ENCODE results near the gene PXYLP1. TPM values are rescaled to one million over a fixed set of nuclear protein-coding genes. Genes with fewer than 3 reads are reported as not detected.
"Not testable (repeated sequence)": the region's sequence is repeated elsewhere in the genome, so short reads cannot be mapped to it uniquely, and the experiment has no call there.

Gene PXYLP1
- 5.5 and 6.4 TPM in 2 replicates for total RNA-seq (2014; rRNA removed; shearing (Covaris generic))

GRCh38 chr3:141231101-141231951, at the start of gene PXYLP1:
TSS of gene PXYLP1 (plus strand) at chr3:141231825. CDS start at chr3:141260176, 28,351 bp downstream.
- peak; percentile 85 for DNase-seq (ENCODE audit: low spot score)
- in situ Hi-C loops (cut with HindIII; ENCODE audit: low sequenced_read_pairs) = no loop called here

- in situ Hi-C loops (cut with HindIII; ENCODE audit: low sequenced_read_pairs) = no loop called here
- DNase-seq (ENCODE audit: low spot score) = no peak
Observed at GRCh38 chr3:141183606-141184005, 48.0 kb upstream of the PXYLP1 start.

GRCh38 chr3:141184430-141184829, 47.2 kb upstream of the PXYLP1 start:
- no peak for DNase-seq (ENCODE audit: low spot score)
- in situ Hi-C loops (cut with HindIII; ENCODE audit: low sequenced_read_pairs) = no loop called here

- DNase-seq (ENCODE audit: low spot score) = no peak
- in situ Hi-C loops (cut with HindIII; ENCODE audit: low sequenced_read_pairs) = no loop called here
Observed at GRCh38 chr3:141191097-141191749, 40.4 kb upstream of the PXYLP1 start.

- DNase-seq (ENCODE audit: low spot score) = peak; percentile 96
- in situ Hi-C loops (cut with HindIII; ENCODE audit: low sequenced_read_pairs) = no loop called here
Observed at GRCh38 chr3:141192345-141192744, 39.3 kb upstream of the PXYLP1 start.

- DNase-seq (ENCODE audit: low spot score) = no peak
- in situ Hi-C loops (cut with HindIII; ENCODE audit: low sequenced_read_pairs) = no loop called here
Observed at GRCh38 chr3:141193066-141193830, 38.4 kb upstream of the PXYLP1 start.

GRCh38 chr3:141201122-141201521, 30.5 kb upstream of the PXYLP1 start:
- in situ Hi-C loops (cut with HindIII; ENCODE audit: low sequenced_read_pairs) = no loop called here
- DNase-seq (ENCODE audit: low spot score) = no peak

- in situ Hi-C loops (cut with HindIII; ENCODE audit: low sequenced_read_pairs) = no loop called here
- no peak for DNase-seq (ENCODE audit: low spot score)
Observed at GRCh38 chr3:141202682-141203081, 28.9 kb upstream of the PXYLP1 start.

- no peak for DNase-seq (ENCODE audit: low spot score)
- in situ Hi-C loops (cut with HindIII; ENCODE audit: low sequenced_read_pairs) = no loop called here
Observed at GRCh38 chr3:141203866-141204265, 27.8 kb upstream of the PXYLP1 start.

GRCh38 chr3:141204343-141204742, 27.3 kb upstream of the PXYLP1 start:
- in situ Hi-C loops (cut with HindIII; ENCODE audit: low sequenced_read_pairs) = no loop called here
- DNase-seq (ENCODE audit: low spot score) = no peak

GRCh38 chr3:141211306-141211705, 20.3 kb upstream of the PXYLP1 start:
- in situ Hi-C loops (cut with HindIII; ENCODE audit: low sequenced_read_pairs); DNase-seq (ENCODE audit: low spot score): not testable (repeated sequence)

- DNase-seq (ENCODE audit: low spot score) = no peak
- in situ Hi-C loops (cut with HindIII; ENCODE audit: low sequenced_read_pairs) = no loop called here
Observed at GRCh38 chr3:141212101-141212500, 19.5 kb upstream of the PXYLP1 start.

- in situ Hi-C loops (cut with HindIII; ENCODE audit: low sequenced_read_pairs) = no loop called here
- no peak for DNase-seq (ENCODE audit: low spot score)
Observed at GRCh38 chr3:141212555-141212954, 19.1 kb upstream of the PXYLP1 start.

GRCh38 chr3:141216975-141217374, 14.7 kb upstream of the PXYLP1 start:
- in situ Hi-C loops (cut with HindIII; ENCODE audit: low sequenced_read_pairs) = no loop called here
- DNase-seq (ENCODE audit: low spot score) = no peak

- in situ Hi-C loops (cut with HindIII; ENCODE audit: low sequenced_read_pairs) = no loop called here
- DNase-seq (ENCODE audit: low spot score) = no peak
Observed at GRCh38 chr3:141217389-141217788, 14.2 kb upstream of the PXYLP1 start.

GRCh38 chr3:141218162-141218835, 13.3 kb upstream of the PXYLP1 start:
- in situ Hi-C loops (cut with HindIII; ENCODE audit: low sequenced_read_pairs) = no loop called here
- no peak for DNase-seq (ENCODE audit: low spot score)

GRCh38 chr3:141218926-141219325, 12.7 kb upstream of the PXYLP1 start:
- in situ Hi-C loops (cut with HindIII; ENCODE audit: low sequenced_read_pairs) = no loop called here

GRCh38 chr3:141223673-141224166, 7.9 kb upstream of the PXYLP1 start:
- in situ Hi-C loops (cut with HindIII; ENCODE audit: low sequenced_read_pairs) = no loop called here

More at GRCh38 chr3:141218926-141219325, 12.7 kb upstream of the PXYLP1 start:
- DNase-seq (ENCODE audit: low spot score) = no peak

GRCh38 chr3:141225939-141226338, 5.7 kb upstream of the PXYLP1 start:
- in situ Hi-C loops (cut with HindIII; ENCODE audit: low sequenced_read_pairs) = no loop called here
- DNase-seq (ENCODE audit: low spot score) = no peak

More at GRCh38 chr3:141223673-141224166, 7.9 kb upstream of the PXYLP1 start:
- DNase-seq (ENCODE audit: low spot score) = no peak
